H1 (cell line): ENCODE data around the gene ERC1. TPM values are rescaled to one million over a fixed set of nuclear protein-coding genes. Genes with fewer than 3 reads are reported as not detected.

ENCODE experiments used
- BCL11A ChIP-seq, 2 experiments: IDR thresholded peaks; one replicate each; pipeline ENCODE4 v1.6.1; 2011; ENCODE audit warnings: low read depth in 2 of 2, low read length in 2 of 2, mild to moderate bottlenecking in 2 of 2
- RAD21 ChIP-seq, 2 experiments: IDR thresholded peaks in 1 of 2; conservative IDR thresholded peaks in 1 of 2; 2 replicates each; pipeline ENCODE4 v1.6.1; 2011; ENCODE audit warnings: low read depth in 2 of 2, low read length in 2 of 2, improper control_type of control experiment in 1 of 2, inconsistent platforms in 1 of 2, mild to moderate bottlenecking in 1 of 2, moderate library complexity in 1 of 2
- polyA plus RNA-seq, 7 experiments: library from polyadenylated mRNA; depleted of rRNA in 3 of 7; stranded (reverse) in 5 of 7; unstranded in 2 of 7; fragments of >200 nt in 5 of 7; fragments of 200-250 nt in 2 of 7; gene quantifications; 1 replicate in 5 of 7; 2 replicates in 1 of 7; 4 replicates in 1 of 7; pipeline versions ENCODE4 v1.2.1 to v1.2.3, GENCODE V29; 2011 to 2013; ENCODE audit warnings: missing spikeins in 2 of 7, mixed read lengths in 2 of 7
- total RNA-seq: library from RNA; stranded (reverse); fragmentation: NEBNext Ultra II Directional; extraction: Animal tissue kit (Norgen Biotek cat#: 25700); gene quantifications from 2 replicates; pipeline ENCODE4 v1.2.1, GENCODE V29; 2021

ERC1 gene
- total and polyA plus RNA-seq, 2 of the 8 experiments (the other 6 are each of a cell fraction or from before 2014, with no cell fraction given), result 7.8 to 45.7 TPM

- TF ChIP-seq RAD21 (IDR thresholded peaks at IDR 0.05 in 1 of 2, conservative IDR thresholded peaks at IDR 0.05 in 1 of 2; ENCODE audit: low read depth in 2 of 2, low read length in 2 of 2) (no peak), BCL11A (IDR thresholded peaks at IDR 0.05; ENCODE audit: low read depth in 2 of 2, low read length in 2 of 2) (no peak)
Observed at GRCh38 chr12:1542599-1542998, 551.6 kb downstream of the ERC1 start (continued).
